Activated T-helper 2 cell treated with anti-CD3 and anti-CD28 coated beads, Interferon-gamma antibody, Interleukin-2, Interleukin-4, amounts not matched to agents 10 μg/mL and 5 μg/mL and 100 μg/mL, durations not matched to agents 14 hours and 24 hours and 36 hours (primary cell): ENCODE measurements around the gene TANC1. TPM values are rescaled to one million over a fixed set of nuclear protein-coding genes. Genes with fewer than 3 reads are reported as not detected.
A peak's percentile ranks its signal among the peaks of the same experiment; 100 is the strongest.

Experiments used
- DNase-seq: peaks from one replicate; pipeline ENCODE4 v3.0.0; 2021; ENCODE audit warnings: low spot score
- H3K27ac Mint-ChIP-seq: one replicate; pipeline ENCODE4 v1.8.0; 2021; ENCODE audit warnings: mixed read lengths
- H3K27me3 Mint-ChIP-seq: one replicate; pipeline ENCODE4 v1.8.0; 2021; ENCODE audit warnings: low read depth, mixed read lengths
- H3K36me3 Mint-ChIP-seq: one replicate; pipeline ENCODE4 v1.8.0; 2021; ENCODE audit warnings: low read depth, mixed read lengths
- H3K4me1 Mint-ChIP-seq: one replicate; pipeline ENCODE4 v1.8.0; 2021; ENCODE audit warnings: low read depth, mixed read lengths
- H3K4me3 Mint-ChIP-seq: one replicate; pipeline ENCODE4 v1.8.0; 2021; ENCODE audit warnings: low read depth, mild to moderate bottlenecking, moderate library complexity, mixed read lengths
- H3K9me3 Mint-ChIP-seq: one replicate; pipeline ENCODE4 v1.8.0; 2021; ENCODE audit warnings: mixed read lengths
- intact Hi-C: fragments of 100-400 bp; cut with micrococcal nuclease; formaldehyde crosslinking; loops from one replicate; pipeline ENCODE4 v1.15.1; 2023
- total RNA-seq: library from RNA; stranded (reverse); gene quantifications from 2 replicates; pipeline ENCODE4 v1.2.3, GENCODE V29; 2022

The TANC1 gene
- total RNA-seq, 1 donor from 2014 or later, result 0.34 TPM

DNA sequence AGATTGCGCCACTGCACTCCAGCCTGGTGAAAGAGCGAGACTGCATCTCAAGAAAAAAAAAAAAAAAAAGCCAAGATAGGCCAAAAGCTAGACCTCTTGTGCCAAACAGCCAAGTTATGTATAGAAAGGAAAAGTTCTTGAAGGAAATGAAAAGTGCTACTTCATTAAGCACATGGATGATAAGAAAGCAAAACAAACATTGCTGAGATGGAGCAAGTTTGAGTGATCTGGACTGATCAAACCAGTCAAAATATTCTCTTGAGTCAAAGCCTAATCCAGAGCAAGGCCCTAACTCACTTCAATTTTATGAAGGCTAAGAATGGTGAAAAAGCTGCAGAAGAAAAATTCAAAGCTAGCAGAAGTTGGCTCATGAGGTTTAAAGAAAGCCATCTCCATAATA, 28.1 kb upstream of the TANC1 start:
- Mint-ChIP-seq H3K4me3 (no peak overlapping the region), H3K36me3 (no peaks in the 10 kb centered on the region), H3K4me1 (no peaks in the 10 kb centered on the region), H3K9me3 (no peaks in the 10 kb centered on the region), H3K27me3 (no peaks in the 10 kb centered on the region), H3K27ac (no peak overlapping the region)
- DNase-seq, result no peak
- intact Hi-C loops, result no loop called here

DNA sequence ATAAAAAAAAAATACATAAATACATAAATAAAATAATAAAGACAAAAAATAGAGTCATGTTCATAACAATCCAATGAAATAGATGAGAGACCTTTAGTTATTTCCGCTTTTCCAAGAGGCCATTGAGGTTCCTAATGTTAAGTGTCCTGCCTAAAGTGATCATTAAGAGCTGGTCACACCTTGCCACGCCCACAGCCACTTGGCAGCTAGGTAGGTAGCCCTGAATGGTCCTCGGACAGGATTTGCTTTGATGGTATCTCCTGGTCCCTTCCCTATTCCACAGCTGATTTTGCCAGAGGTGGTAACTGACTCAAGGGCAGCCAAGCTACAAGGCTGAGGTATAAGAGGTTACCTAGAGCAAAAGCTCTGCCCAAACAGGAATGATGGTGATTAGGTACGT, 24.5 kb upstream of the TANC1 start:
- H3K4me1 Mint-ChIP-seq, result no peaks in the 10 kb centered on the region
- H3K27ac Mint-ChIP-seq, result no peak overlapping the region
- intact Hi-C loops, result no loop called here
- H3K9me3 Mint-ChIP-seq, result no peaks in the 10 kb centered on the region
- H3K4me3 Mint-ChIP-seq, result no peak overlapping the region
- H3K36me3 Mint-ChIP-seq, result no peaks in the 10 kb centered on the region
- no peaks in the 10 kb centered on the region for H3K27me3 Mint-ChIP-seq
- no peak for DNase-seq

DNA sequence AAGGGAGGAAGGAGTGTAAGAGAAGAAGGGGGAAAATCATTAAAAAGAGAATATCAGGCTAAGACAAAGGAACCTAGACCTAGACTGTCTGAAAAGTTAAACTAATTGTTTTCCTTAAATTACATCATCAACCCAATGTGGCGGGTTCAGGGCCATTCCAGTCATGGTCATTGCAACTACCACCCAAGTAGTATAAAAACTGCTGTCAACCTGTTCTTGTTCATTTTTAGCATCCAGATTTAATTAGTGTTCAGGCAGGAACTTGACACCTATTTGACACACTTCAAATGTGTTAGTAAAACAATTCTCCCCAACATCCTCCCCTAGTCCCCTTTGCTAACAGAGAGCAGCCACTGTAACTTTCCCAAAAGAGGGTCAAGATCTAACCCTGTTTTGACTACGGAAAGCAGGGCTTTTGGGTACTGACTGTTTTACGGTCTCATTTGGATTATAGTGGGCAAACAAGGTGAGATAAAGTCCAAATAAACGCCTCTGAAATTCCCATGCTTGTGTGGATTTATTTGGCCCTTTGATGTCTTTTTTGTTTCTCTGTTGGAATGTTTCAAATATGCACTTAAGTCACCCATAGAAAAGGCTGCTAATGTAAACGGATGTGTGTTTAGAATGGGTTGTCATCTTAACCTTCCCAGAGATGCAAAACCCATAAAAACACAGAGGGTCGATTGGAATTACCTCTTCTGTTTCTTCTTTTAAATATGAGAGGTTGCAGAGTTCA, 19.3 kb upstream of the TANC1 start:
- peaks cover 7% of the 10 kb centered on the region for H3K4me1 Mint-ChIP-seq
- no peak for DNase-seq
- H3K9me3 Mint-ChIP-seq, result no peaks in the 10 kb centered on the region

DNA sequence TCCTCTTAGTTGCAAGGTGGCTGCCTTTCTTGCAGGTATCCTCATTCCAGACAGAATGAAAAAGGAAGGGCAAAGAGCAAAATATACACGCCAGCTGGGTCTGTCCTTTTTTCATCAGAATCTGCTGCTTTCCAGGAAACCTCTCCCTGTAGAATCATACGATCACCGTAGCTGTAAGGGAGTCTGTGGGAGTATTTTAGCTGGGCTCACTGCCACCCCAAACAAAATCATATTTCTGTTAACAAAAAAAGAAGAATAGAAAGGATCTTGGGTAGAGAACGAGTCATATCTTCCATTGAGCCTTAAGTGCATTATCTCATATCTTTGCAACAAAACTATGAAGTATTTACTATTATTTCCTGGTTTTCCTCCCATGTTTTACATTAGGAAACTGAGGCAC, 15.0 kb upstream of the TANC1 start:
- no peaks in the 10 kb centered on the region for H3K9me3 Mint-ChIP-seq
- H3K27ac Mint-ChIP-seq, result peak overlapping the region; percentile 21
- no peak for DNase-seq
- intact Hi-C loops, result no loop called here
- peaks cover 11% of the 10 kb centered on the region for H3K27me3 Mint-ChIP-seq
- peaks cover 7% of the 10 kb centered on the region for H3K4me1 Mint-ChIP-seq
- no peaks in the 10 kb centered on the region for H3K36me3 Mint-ChIP-seq
- no peak overlapping the region for H3K4me3 Mint-ChIP-seq

More for the DNA sequence above, 19.3 kb upstream of the TANC1 start:
- Mint-ChIP-seq H3K27me3 (no peaks in the 10 kb centered on the region), H3K36me3 (no peaks in the 10 kb centered on the region), H3K27ac (no peak overlapping the region), H3K4me3 (no peak overlapping the region)
- intact Hi-C loops, result no loop called here

DNA sequence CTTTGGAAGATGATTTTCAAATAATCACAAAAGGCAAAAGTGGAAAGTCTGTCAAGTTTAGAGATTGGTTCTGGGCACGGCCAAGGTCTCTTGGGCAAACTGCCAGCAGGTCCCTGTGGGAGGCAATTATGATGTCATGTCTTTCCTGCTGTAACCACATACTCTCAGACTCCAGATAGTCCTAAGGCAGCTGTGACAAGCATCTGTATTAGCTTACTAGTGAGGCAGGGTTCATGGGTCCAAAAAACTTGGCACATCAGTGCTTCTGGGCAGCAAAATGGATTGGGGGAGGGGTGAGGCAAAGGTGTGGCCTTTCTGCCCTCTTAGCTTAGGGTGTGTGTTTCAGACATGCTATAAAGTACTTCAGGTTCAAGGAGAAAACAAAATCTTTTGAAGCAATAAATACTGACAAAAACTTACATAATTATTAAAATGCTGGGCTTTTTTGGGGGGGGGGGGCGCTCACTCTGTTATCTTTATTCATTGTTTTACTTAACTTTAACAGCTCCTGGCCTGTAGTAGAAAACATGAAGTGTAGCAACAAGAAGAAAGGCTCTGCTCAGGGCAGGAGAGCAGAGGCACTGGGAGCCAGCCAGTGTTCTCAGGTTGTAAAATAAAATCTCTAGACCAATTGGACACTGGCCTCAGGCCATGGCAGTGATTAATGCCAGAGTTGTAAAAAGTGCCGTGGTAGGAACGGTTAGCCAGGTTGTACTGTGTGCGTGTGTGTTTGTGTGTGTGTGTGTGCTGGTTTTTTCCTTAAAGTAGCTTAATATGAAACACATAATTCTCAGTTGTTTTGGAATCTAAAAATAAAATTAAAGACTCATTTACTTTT, 14.3 kb upstream of the TANC1 start:
- H3K4me1 Mint-ChIP-seq, result peaks cover 7% of the 10 kb centered on the region
- H3K9me3 Mint-ChIP-seq, result no peaks in the 10 kb centered on the region
- H3K36me3 Mint-ChIP-seq, result no peaks in the 10 kb centered on the region
- no peak overlapping the region for H3K4me3 Mint-ChIP-seq
- intact Hi-C loops, result no loop called here
- H3K27me3 Mint-ChIP-seq, result peaks cover 11% of the 10 kb centered on the region
- no peak for DNase-seq
- H3K27ac Mint-ChIP-seq, result peak overlapping the region; percentile 21

DNA sequence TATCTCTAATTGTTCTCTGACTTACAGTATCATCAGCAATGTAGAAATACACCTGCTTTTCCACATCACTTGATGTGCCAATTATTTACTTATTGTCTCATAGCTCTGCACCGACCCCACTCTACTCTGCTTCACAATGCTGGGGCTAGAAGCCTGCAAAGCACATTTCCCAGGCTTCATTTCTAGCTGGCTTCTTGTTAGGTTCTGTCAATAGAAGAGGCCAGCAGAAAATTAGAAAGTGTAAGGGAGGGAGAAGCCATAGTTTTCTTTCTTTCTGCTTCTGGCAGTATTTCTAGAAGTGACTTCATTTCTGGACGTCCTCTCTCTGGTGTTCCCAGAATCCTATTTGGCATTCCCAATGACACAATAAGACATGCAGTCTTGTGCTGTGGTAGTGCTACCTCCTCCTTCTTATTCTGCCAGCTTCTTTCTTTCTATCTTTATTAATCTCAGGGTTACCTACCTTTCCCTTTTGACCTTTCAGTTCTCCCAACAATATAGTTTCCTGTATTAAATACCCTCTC, 12.5 kb upstream of the TANC1 start:
- Mint-ChIP-seq H3K27ac (no peak overlapping the region), H3K4me3 (no peak overlapping the region), H3K27me3 (peaks cover 11% of the 10 kb centered on the region), H3K9me3 (no peaks in the 10 kb centered on the region), H3K36me3 (no peaks in the 10 kb centered on the region), H3K4me1 (peaks cover 7% of the 10 kb centered on the region)
- DNase-seq, result no peak
- intact Hi-C loops, result no loop called here

DNA sequence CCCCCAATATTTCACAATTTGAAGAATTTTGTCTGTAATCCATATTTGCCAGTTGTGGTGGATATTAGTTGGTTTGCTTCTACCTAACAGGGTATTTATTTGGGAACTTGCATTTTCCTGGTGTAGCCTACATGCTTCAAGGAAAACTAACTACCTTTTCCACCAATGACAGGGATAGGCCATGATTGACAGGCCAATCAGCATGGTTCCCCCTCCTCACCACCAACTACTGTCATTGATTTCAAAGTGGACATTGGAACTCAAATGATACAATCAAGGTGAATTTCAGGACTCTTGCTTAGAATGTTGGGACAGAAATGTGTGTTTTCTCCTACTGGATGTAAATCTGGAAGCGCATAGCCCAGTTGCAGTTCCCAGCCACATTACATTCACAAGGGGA, 10.1 kb upstream of the TANC1 start:
- H3K27me3 Mint-ChIP-seq, result peaks cover 16% of the 10 kb centered on the region
- no peak overlapping the region for H3K4me3 Mint-ChIP-seq
- peaks cover 7% of the 10 kb centered on the region for H3K4me1 Mint-ChIP-seq
- no peak for DNase-seq
- H3K9me3 Mint-ChIP-seq, result no peaks in the 10 kb centered on the region
- no peaks in the 10 kb centered on the region for H3K36me3 Mint-ChIP-seq
- intact Hi-C loops, result no loop called here
- no peak overlapping the region for H3K27ac Mint-ChIP-seq

DNA sequence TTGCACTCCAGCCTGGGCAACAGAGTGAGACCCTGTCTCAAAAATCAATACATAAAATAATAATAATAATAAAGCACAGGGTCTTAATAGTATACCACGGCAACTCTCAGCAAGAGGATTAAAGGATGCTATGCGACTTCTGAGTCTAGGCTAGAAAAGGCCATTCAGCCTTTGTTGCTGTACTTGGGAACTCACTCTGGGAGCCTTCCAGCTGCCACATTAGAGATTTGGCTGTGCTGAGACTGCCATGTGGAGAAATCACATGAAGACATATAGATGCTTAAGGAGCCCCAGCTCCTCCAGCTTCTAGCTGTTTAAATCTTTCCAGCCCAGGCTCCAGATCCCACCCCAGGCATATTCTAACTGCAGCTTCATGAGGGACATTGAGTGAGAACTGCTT, 8.2 kb upstream of the TANC1 start:
- intact Hi-C loops, result no loop called here

DNA sequence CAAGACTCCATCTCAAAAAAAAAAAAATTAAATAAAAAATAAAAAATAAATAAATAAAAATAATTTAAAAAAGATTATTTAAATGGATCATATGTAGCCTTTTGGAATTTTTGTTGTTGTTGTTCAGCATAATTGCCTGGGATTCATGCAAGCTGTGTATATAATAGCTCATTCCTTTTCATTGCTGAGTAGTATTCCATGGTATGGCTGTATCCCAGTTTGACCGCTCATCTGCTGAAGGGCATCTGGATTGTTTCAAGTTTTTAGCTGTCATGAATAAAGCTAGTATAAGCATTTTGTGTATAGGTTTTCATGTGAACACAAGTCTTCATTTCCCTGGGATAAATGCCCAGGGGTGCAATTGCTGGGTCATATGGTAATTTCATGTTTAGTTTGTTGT, 6.4 kb upstream of the TANC1 start:
- no peaks in the 10 kb centered on the region for H3K9me3 Mint-ChIP-seq
- peaks cover 27% of the 10 kb centered on the region for H3K27me3 Mint-ChIP-seq
- no peak overlapping the region for H3K4me3 Mint-ChIP-seq
- intact Hi-C loops, result no loop called here
- H3K4me1 Mint-ChIP-seq, result no peaks in the 10 kb centered on the region
- no peak for DNase-seq
- no peaks in the 10 kb centered on the region for H3K36me3 Mint-ChIP-seq
- no peak overlapping the region for H3K27ac Mint-ChIP-seq

More for the DNA sequence above, 8.2 kb upstream of the TANC1 start:
- Mint-ChIP-seq H3K27me3 (peaks cover 20% of the 10 kb centered on the region), H3K4me1 (no peaks in the 10 kb centered on the region), H3K9me3 (no peaks in the 10 kb centered on the region), H3K4me3 (no peak overlapping the region), H3K36me3 (no peaks in the 10 kb centered on the region), H3K27ac (no peak overlapping the region)
- DNase-seq, result no peak

DNA sequence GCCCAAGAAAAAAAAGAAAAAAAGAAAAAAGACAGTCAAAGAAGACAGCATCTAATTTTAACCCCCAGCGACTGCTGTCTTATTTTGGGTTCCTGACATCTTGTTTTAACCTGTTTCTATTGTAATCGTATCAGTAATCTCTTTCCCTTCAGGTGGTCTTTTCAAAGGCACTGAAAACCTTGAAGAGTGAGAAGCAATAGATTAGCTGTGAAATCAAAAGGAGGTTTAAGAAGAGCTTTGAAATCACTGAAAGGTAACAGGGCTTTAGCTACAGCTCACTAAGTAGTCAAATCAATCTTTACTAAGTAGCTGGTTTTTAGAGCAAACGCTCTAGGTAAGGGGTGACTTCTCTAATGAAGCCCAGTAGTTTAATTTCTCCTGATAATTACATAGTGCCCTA, 5.4 kb upstream of the TANC1 start:
- DNase-seq, result no peak
- no peak overlapping the region for H3K4me3 Mint-ChIP-seq
- no peaks in the 10 kb centered on the region for H3K4me1 Mint-ChIP-seq
- peaks cover 35% of the 10 kb centered on the region for H3K27me3 Mint-ChIP-seq
- no peak overlapping the region for H3K27ac Mint-ChIP-seq
- no peaks in the 10 kb centered on the region for H3K36me3 Mint-ChIP-seq
- H3K9me3 Mint-ChIP-seq, result no peaks in the 10 kb centered on the region
- intact Hi-C loops, result no loop called here

DNA sequence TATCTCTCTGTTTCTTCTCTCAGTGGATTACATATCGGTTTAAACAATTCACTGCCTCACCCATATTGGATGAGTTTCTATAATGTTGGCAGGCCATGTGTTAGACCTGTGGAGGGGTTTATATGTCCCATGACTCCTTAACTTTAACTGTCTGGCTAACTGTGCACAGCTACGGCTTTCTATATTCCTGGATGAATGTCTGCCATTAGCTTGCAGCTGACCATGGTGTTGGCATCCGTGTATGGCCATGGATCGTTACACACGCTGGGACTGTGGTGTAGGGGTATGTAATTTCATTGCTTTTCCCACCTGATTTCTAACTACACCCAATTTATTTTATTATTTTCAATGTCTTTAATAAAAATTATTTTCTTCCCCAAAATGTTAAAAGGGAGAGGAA, 3.3 kb upstream of the TANC1 start:
- H3K27ac Mint-ChIP-seq, result no peak overlapping the region
- intact Hi-C loops, result no loop called here
- H3K36me3 Mint-ChIP-seq, result no peaks in the 10 kb centered on the region
- H3K4me3 Mint-ChIP-seq, result no peak overlapping the region
- no peak for DNase-seq
- H3K9me3 Mint-ChIP-seq, result no peaks in the 10 kb centered on the region
- H3K27me3 Mint-ChIP-seq, result peaks cover 46% of the 10 kb centered on the region
- H3K4me1 Mint-ChIP-seq, result peaks cover 10% of the 10 kb centered on the region

DNA sequence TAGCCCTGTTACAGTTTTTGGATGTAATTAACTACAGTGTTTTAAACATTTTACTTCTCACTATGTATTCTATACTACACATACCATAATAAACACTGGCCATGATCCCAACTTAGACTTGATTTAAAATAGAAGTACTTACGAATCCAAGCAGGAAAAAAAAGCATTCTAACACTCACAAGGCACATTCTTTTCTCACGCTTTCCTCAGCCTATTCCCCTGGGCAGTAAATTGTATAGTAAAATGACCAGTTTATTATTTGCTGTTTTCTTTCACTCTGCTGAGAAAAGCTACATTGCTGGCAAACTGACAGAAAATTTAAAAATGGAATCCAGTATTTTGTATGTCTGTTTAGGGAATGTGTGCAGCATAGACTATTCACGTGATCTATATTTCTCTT, 2.8 kb upstream of the TANC1 start:
- H3K4me3 Mint-ChIP-seq, result no peak overlapping the region
- no peak overlapping the region for H3K27ac Mint-ChIP-seq
- H3K9me3 Mint-ChIP-seq, result no peaks in the 10 kb centered on the region
- intact Hi-C loops, result no loop called here
- no peak for DNase-seq
- peaks cover 13% of the 10 kb centered on the region for H3K4me1 Mint-ChIP-seq
- no peaks in the 10 kb centered on the region for H3K36me3 Mint-ChIP-seq
- peaks cover 51% of the 10 kb centered on the region for H3K27me3 Mint-ChIP-seq

DNA sequence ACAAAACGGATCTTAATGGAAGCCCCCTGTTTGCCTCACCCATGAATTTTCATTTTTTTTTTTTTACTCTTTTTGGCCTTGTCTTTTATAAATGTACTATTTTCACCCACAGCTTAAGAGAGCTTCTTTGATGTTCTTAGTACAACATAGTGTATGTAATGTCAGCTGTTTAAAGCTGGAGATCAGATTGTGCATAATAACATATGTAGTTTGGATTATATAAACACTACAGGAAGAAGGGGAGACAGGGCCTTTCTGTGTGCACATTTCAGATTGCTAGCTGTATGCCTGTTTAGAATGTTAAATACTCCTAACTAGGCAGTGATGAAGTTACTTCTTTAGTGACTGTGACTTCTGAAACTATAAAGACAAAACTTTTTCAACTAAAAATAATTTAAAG, 2.1 kb upstream of the TANC1 start:
- no peaks in the 10 kb centered on the region for H3K36me3 Mint-ChIP-seq
- intact Hi-C loops, result no loop called here
- no peak overlapping the region for H3K4me3 Mint-ChIP-seq
- no peaks in the 10 kb centered on the region for H3K9me3 Mint-ChIP-seq
- no peak overlapping the region for H3K27ac Mint-ChIP-seq
- DNase-seq, result no peak
- H3K4me1 Mint-ChIP-seq, result peaks cover 13% of the 10 kb centered on the region
- peaks cover 57% of the 10 kb centered on the region for H3K27me3 Mint-ChIP-seq
